A673 (cell line): ENCODE data around the gene SLC4A2. TPM values are rescaled to one million over a fixed set of nuclear protein-coding genes. Genes with fewer than 3 reads are reported as not detected.

Experiments
- BruUV-seq: library from RNA; stranded (reverse); fragments of 400-500 nt; replicated peaks from 2 replicates; lab custom pipeline; 2021; lab: Mats Ljungman, UMichigan
- CTCF ChIA-PET: fragments of 300-600 bp; sonication (Branson Sonifier 250); formaldehyde crosslinking; loops from one replicate; lab custom pipeline; 2022; ENCODE audit warnings: antibody characterized with exemption; lab: Charles Lee
- POLR2A ChIA-PET: fragments of 300-600 bp; sonication (Branson Sonifier 250); formaldehyde crosslinking; loops from one replicate; lab custom pipeline; 2022; ENCODE audit warnings: antibody characterized with exemption; ENCODE audit not compliant: low non-redundant PET; lab: Charles Lee
- DNase-seq: peaks from one replicate; pipeline ENCODE4 v3.0.0-alpha.2; 2015; ENCODE audit warnings: low spot score
- H3K27ac ChIP-seq: fragments of 200-600 bp; sonication (generic); 2 replicates; pipeline ENCODE4 v1.5.1; 2016; ENCODE audit warnings: mixed run types, low read depth, mild to moderate bottlenecking, mixed read lengths, antibody characterized with exemption, low read length; ENCODE audit not compliant: poor library complexity, severe bottlenecking
- H3K27me3 ChIP-seq: fragments of 200-600 bp; sonication (generic); replicated peaks from 2 replicates; pipeline ENCODE4 v1.6.1; 2017; ENCODE audit warnings: mixed run types, low read depth, mild to moderate bottlenecking, mixed read lengths, antibody characterized with exemption, low read length; ENCODE audit not compliant: insufficient read depth, poor library complexity
- H3K36me3 ChIP-seq: fragments of 200-600 bp; sonication (generic); 2 replicates; pipeline ENCODE4 v1.6.1; 2016; ENCODE audit warnings: mixed run types, mild to moderate bottlenecking, mixed read lengths, antibody characterized with exemption, low read length; ENCODE audit not compliant: insufficient read depth, poor library complexity, severe bottlenecking
- H3K4me1 ChIP-seq: fragments of 200-600 bp; sonication (generic); 2 replicates; pipeline ENCODE4 v1.6.1; 2017; ENCODE audit warnings: mixed run types, mild to moderate bottlenecking, mixed read lengths, antibody characterized with exemption, low read length; ENCODE audit not compliant: insufficient read depth, poor library complexity, severe bottlenecking
- H3K4me3 ChIP-seq: fragments of 200-600 bp; sonication (generic); 2 replicates; pipeline ENCODE4 v1.5.1; 2016; ENCODE audit warnings: low read depth, mixed run types, mild to moderate bottlenecking, mixed read lengths, low read length; ENCODE audit not compliant: poor library complexity, severe bottlenecking
- H3K9me3 ChIP-seq: fragments of 200-600 bp; sonication (generic); 2 replicates; pipeline ENCODE4 v1.6.1; 2016; ENCODE audit warnings: mixed run types, low read depth, mild to moderate bottlenecking, mixed read lengths, antibody characterized with exemption, low read length; ENCODE audit not compliant: poor library complexity, severe bottlenecking
- EZH2 ChIP-seq: fragments of 200-600 bp; sonication (generic); IDR thresholded peaks from 2 replicates; pipeline ENCODE4 v1.6.1; 2017; ENCODE audit warnings: borderline replicate concordance, low read depth, mild to moderate bottlenecking, mixed read lengths, antibody characterized with exemption, low read length; ENCODE audit not compliant: poor library complexity, severe bottlenecking
- intact Hi-C: fragments of 100-400 bp; cut with micrococcal nuclease; formaldehyde crosslinking; loops from one replicate; pipeline ENCODE4 v1.10.0; 2022; ENCODE audit not compliant: unreplicated experiment
- total RNA-seq: library from RNA; stranded (reverse); gene quantifications from 2 replicates; pipeline ENCODE4 v1.2.3, GENCODE V29; 2021
- TF ChIP-seq, protein P1 (sequence below): fragments of 300-800, 200-600 bp; sonication (generic); conservative IDR thresholded peaks from 2 replicates; pipeline ENCODE4 v1.5.1; 2017; ENCODE audit warnings: low read depth, mild to moderate bottlenecking, antibody characterized with exemption, low read length, moderate library complexity, mixed read lengths

Gene SLC4A2
- total RNA-seq, 1 experiment from 2014 or later, result 222 TPM

DNA sequence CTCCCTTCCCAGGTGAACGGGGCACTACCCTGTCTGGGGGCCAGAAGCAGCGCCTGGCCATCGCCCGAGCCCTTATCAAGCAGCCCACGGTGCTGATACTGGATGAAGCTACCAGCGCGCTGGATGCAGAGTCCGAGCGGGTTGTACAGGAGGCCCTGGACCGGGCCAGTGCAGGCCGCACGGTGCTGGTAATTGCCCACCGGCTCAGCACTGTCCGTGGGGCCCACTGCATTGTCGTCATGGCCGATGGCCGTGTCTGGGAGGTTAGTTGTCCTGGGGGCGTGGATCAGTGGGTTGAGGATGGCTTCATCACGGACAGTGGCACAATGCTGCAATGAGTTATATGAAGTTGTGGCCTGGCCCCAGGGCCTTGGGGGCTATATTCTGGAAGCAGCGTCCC is 15.4 kb upstream of the SLC4A2 start:
- intact Hi-C loops, result no loop called here
- no TSS peak for BruUV-seq
- CTCF ChIA-PET, result no interaction called here
- Histone ChIP-seq H3K36me3 (no peaks in the 10 kb centered on the region), H3K4me3 (no peak overlapping the region), H3K27me3 (no peaks in the 10 kb centered on the region), H3K27ac (no peak overlapping the region), H3K9me3 (no peaks in the 10 kb centered on the region), H3K4me1 (peaks cover 5% of the 10 kb centered on the region)
- TF ChIP-seq, protein P1, sequence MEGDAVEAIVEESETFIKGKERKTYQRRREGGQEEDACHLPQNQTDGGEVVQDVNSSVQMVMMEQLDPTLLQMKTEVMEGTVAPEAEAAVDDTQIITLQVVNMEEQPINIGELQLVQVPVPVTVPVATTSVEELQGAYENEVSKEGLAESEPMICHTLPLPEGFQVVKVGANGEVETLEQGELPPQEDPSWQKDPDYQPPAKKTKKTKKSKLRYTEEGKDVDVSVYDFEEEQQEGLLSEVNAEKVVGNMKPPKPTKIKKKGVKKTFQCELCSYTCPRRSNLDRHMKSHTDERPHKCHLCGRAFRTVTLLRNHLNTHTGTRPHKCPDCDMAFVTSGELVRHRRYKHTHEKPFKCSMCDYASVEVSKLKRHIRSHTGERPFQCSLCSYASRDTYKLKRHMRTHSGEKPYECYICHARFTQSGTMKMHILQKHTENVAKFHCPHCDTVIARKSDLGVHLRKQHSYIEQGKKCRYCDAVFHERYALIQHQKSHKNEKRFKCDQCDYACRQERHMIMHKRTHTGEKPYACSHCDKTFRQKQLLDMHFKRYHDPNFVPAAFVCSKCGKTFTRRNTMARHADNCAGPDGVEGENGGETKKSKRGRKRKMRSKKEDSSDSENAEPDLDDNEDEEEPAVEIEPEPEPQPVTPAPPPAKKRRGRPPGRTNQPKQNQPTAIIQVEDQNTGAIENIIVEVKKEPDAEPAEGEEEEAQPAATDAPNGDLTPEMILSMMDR, result no peak
- no peak for TF ChIP-seq EZH2
- DNase-seq, result no peak
- POLR2A ChIA-PET, result no interaction called here

DNA sequence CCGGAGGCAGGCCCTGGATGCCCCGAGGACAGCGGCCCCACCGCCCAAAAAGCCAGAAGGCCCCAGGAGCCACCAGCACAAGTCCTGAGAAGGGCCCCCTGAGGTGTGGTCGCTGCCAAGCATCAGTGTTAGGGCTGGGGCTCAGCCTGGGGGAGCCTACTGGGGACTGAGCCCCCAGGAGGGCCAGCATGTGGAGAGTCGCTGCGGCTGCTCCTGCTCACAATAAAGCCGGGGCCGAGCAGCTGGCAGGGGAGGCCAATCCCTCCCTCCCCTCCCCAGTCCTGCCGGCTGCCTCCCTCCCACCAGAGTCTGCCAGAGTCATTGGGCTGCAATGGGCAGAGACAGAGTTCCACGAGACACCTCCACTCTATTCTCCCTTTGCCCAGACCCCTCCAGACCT is 14.1 kb upstream of the SLC4A2 start:
- DNase-seq, result no peak
- no peak overlapping the region for H3K4me3 ChIP-seq
- H3K27me3 ChIP-seq, result no peaks in the 10 kb centered on the region
- no peak overlapping the region for H3K27ac ChIP-seq
- H3K4me1 ChIP-seq, result no peaks in the 10 kb centered on the region
- intact Hi-C loops, result no loop called here
- TF ChIP-seq EZH2, result no peak
- TF ChIP-seq, protein P1, result no peak
- POLR2A ChIA-PET, result no interaction called here
- no TSS peak for BruUV-seq
- H3K36me3 ChIP-seq, result no peaks in the 10 kb centered on the region
- no peaks in the 10 kb centered on the region for H3K9me3 ChIP-seq
- CTCF ChIA-PET, result no interaction called here

DNA sequence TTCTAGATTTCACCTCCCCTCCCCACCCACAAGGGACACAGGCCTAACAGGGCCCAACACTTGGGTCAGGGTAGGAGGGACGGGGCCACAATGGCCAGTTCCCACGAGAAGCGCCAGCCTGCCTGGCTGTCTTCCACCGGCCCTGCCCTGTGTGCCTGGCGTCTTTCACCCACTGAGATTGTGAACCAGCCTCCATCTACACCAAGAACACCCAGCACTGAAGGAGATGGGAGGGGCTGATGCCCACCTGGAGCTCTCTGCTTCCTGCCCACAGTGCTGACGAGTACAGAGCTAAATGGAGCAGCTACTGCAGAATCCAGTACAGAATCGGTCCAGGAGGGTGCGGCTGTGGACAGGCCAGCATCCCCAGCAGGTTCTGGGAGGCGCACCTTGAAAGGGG is 13.4 kb upstream of the SLC4A2 start:
- Histone ChIP-seq H3K4me1 (no peaks in the 10 kb centered on the region), H3K4me3 (no peak overlapping the region), H3K9me3 (no peaks in the 10 kb centered on the region), H3K27me3 (no peaks in the 10 kb centered on the region), H3K27ac (no peak overlapping the region), H3K36me3 (no peaks in the 10 kb centered on the region)
- CTCF ChIA-PET, result no interaction called here
- intact Hi-C loops, result no loop called here
- no TSS peak for BruUV-seq
- POLR2A ChIA-PET, result no interaction called here
- TF ChIP-seq EZH2, result no peak
- TF ChIP-seq, protein P1, result no peak
- no peak for DNase-seq
